HG02763 (cell line): ENCODE results near the gene RBAK.
"Not testable (repeated sequence)": the region's sequence is repeated elsewhere in the genome, so short reads cannot be mapped to it uniquely, and the experiment has no call there.

Experiments used
- ATAC-seq: cut with Tn5 transposase; IDR thresholded peaks from one replicate; pipeline ENCODE4 v1.9.1; 2021; ENCODE audit warnings: mild to moderate bottlenecking, moderate library complexity; ENCODE audit not compliant: unreplicated experiment

The RBAK gene

DNA sequence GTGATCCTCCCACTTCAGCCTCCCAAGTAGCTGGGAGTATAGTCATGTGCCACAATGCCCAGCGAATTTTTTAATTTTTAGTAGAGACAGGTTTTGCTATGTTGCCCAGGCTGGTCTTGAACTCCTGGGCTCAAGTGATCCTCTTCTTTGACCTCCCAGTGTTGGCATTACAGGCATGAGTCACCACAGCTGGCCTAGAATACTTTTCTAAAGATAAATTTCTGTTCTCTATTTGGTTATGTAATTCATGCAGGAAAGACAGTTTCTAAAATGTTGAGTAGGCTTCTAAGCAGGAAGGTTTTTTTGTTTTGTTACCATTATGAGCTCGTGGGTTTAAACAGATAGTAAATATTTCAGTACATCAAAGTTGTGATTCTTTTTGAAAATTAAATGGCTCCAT, 5.0 kb downstream of the RBAK start:
- ATAC-seq: no peak

DNA sequence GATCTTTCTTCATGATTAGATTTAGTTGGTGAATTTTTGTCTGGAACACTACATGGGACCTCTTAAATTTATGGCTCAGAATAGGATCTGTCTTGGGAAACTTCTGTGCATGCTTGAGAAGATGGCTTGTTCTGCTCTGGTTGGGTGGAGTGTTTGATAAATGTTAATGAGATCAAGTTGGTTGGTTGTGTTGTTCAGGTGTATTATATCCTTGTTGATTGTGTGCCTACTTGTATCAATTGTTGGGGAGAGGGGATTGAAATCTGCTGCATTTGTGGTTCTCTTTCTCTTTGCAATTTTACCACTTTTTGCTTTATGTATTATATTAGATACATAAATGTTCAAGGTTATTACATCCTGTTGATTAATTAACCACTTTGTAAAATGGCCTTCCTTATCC, 6.1 kb downstream of the RBAK start:
- not testable (repeated sequence) for ATAC-seq

DNA sequence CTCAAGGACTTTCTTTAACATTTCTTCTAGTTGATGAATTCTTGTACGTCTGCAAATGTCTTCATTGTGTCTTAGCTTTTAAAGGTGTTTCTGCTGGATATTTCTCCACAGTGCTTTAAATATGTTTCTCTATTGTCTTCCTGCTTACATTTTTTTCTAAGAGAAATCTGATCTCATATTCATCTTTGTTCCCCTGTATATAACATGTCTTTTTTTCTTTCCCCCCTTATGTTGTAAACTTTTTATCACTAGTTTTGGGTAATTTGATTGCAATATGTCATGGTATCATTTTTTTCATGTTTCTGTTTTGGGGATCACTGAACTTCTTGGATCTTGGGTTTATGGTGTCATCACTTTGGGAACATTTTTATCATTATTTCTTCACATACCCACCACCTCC, 7.5 kb downstream of the RBAK start:
- no peak for ATAC-seq

DNA sequence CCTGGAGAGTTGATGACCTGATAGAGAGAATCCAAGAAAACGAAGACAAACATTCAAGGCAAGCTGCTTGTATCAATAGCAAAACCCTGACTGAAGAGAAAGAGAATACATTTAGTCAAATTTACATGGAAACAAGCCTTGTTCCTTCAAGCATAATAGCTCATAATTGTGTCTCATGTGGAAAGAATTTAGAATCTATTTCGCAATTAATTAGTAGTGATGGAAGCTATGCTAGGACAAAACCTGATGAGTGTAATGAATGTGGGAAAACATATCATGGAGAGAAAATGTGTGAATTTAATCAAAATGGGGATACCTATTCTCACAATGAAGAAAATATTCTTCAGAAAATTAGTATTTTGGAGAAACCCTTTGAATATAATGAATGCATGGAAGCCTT, 18.0 kb downstream of the RBAK start:
- no peak for ATAC-seq

DNA sequence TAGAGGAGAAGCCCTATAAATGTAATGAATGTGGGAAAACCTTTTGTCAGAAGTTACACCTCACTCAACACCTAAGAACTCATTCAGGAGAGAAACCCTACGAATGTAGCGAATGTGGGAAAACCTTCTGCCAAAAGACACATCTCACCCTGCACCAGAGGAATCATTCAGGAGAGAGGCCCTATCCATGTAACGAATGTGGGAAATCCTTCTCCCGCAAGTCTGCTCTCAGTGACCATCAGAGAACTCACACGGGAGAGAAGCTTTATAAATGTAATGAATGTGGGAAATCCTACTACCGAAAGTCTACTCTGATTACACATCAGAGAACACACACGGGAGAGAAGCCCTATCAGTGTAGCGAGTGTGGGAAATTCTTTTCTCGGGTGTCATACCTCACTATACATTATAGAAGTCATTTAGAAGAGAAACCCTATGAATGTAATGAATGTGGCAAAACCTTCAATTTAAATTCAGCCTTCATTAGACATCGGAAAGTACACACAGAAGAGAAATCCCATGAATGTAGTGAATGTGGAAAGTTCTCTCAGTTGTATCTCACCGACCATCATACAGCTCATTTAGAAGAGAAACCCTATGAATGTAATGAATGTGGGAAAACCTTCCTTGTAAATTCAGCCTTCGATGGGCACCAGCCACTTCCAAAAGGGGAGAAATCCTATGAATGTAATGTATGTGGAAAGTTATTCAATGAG, 18.9 kb downstream of the RBAK start:
- no peak for ATAC-seq

DNA sequence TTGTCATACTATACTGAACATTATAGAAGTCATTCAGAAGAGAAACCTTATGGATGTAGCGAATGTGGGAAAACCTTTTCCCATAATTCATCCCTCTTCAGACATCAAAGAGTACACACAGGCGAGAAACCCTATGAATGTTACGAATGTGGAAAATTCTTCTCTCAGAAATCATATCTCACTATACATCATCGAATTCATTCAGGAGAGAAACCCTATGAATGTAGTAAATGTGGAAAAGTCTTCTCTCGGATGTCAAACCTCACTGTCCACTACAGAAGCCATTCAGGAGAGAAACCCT, 19.4 kb downstream of the RBAK start:
- no peak for ATAC-seq

DNA sequence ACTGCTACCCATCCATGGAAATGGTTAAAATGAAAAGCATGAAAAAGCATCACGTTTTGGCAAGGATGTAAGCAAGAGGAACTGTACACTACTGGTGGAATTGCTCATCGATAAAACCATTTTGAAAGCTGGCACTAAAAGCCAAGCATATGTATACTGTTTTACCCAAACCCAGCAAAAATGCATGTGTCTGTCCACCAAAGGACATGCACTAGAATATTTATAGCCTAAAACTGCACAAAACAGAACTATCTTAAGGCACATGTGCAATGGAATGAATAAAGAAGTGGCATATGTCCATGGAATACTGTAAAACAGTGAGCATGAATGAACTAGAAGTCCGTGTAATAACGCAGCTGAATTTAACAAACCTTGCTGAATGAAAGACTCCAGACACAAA, 22.9 kb downstream of the RBAK start:
- ATAC-seq: no peak

DNA sequence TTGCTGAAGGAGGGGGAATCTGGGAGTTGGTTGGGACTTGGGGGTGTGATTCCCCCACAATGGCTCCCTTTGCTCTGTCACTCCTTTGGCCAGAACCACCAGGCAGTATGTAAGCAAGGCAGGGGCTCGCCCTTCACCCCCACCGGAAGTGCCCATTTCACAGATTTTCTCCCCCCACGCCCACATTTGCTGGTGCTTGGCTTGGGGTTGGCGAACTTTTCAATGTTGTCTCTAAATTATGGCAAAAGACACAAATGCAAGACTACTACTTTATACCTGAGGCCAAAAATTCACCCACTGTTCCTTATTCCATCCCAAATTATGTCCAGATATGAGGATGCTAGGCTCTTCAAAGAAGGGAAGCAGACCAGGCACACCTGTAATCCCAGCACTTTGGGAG, 24.5 kb downstream of the RBAK start:
- ATAC-seq: no peak

DNA sequence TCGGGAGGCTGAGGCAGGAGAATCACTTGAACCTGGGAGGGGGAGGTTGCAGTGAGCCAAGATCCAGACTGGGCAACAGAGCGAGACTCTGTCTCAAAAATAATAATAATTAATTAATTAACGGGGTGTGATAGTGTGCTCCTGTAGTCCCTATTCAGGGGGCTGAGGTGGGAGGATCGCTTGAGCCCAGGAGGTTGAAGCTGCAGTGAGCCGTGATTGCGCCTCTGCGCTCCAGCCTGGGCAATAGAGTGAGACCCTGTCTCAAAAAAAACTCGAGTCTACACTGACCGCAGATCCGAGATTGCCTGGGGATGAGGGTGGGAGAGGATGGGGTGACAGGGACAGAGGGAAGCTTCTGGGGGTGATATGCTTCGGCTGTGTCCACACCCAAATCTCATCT, 29.5 kb downstream of the RBAK start:
- not testable (repeated sequence) for ATAC-seq

DNA sequence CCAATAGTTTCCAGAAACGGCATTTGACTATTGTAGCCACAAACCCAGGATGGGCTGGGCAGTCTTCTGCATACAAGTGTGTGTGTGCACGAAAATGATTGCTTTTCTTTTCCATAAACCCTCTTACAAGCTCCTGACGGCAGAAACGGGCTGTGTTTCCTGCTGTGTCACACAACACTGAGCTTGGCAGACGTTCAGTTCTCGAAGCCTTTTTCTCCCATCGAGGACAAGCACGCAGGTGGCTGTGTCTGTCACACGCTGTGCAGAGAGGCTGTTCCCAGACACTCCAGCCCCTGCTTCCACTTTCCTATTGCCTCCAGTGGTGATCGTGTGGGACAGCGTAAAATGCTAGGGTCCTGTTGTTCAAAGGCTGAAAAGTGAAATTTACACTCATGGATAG, 32.1 kb downstream of the RBAK start:
- no peak for ATAC-seq

DNA sequence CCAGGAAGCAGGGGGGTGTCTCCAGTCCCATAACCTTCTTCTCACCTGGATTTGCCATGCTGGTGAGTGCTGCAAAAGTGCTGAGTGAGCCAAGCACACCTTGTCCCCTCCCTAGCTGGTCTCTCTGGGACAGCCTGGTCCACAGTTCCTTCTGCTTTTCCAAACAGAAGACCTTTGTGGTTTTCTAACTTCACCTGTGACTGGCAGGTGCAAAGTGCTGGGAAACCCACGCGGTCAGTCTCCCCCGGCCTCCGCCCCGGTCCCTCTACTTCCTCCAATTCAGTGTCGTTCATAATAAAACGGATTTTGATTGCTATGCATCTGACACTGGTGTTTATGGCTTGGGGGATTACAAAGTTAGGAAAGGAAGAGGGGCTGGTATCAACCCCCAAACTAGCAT, 37.1 kb downstream of the RBAK start:
- ATAC-seq: no peak

DNA sequence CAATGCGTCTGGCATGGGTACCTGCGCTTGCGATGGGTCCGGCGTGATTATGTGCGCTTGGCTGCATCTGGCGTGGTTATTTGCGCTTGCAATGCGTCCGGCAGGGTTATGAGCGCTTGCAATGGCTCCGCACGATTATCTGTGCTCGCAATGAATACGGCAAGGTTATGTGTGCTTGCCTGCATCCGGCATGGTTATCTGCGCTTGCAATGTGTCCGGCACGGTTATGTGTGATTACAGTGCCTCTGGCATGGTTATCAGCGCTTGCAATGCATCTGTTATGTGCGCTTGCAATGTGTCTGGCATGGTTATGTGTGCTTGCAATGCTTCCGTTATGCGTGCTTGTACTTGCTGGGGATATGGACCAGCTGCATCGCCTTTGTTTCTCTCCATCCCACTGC, 37.7 kb downstream of the RBAK start:
- no peak for ATAC-seq

DNA sequence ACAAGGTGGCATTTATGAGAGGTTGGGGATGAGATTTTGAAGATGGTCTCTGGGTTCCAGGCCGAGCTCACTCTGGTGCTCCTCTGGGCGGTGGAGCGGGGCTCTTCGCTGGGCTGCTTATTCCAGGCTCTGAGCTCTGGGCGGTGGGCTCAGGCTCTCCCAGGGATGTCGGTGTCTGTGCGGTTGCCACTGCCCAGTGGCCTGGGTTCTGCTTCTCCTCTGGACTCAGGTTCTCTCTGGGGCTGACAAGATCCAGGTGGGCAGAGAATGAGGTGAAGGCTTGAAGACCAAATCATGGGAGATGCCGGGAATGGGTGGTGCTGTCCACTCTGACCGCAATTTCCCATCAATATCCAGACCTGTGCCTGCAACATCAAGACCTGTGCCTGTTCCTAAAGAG, 40.6 kb downstream of the RBAK start:
- ATAC-seq: no peak

DNA sequence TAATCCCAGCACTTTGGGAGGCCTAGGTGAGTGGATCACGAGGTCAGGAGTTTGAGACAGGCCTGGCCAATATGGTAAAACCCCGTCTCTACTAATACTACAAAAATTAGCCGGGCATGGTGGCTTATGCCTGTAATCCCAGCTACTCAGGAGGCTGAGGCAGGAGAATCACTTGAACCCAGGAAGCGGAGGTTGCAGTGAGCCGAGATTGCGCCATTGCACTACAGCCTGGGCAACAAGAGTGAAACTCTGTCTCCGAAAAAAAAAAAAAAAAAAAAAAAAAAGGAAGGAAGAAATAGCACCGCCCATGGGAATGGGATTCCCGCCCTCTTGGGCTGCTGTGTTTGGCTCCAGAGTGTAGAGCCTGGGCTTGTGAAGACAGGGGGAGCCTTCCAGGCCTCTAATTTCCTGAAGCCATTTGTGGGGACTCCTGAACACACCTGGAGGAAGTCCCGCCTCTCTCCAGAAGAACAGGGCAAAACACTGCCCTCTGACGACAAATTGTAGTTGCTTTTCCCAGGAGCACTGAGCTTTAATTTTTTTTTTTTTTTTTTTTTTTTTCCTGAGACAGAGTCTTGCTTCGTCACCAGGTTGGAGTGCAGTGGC, 42.7 kb downstream of the RBAK start:
- not testable (repeated sequence) for ATAC-seq

DNA sequence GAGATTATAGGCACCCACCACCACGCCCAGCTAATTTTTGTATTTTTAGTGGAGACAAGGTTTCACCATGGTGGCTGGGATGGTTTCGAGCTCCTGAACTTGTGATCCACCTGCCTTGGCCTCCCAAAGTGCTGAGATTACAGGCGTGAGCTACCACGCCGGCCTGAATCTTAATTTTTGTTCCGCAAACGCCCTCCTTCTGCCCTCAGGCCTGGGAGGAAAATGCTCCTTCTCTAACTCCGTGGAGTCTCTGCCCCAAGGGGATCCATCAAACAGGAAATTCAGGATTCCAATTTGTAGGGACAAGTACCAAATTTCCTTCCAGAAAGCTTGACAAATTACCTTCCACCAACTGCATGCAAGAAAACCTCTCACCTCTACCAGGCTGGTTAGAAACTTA, 43.2 kb downstream of the RBAK start:
- ATAC-seq: no peak

DNA sequence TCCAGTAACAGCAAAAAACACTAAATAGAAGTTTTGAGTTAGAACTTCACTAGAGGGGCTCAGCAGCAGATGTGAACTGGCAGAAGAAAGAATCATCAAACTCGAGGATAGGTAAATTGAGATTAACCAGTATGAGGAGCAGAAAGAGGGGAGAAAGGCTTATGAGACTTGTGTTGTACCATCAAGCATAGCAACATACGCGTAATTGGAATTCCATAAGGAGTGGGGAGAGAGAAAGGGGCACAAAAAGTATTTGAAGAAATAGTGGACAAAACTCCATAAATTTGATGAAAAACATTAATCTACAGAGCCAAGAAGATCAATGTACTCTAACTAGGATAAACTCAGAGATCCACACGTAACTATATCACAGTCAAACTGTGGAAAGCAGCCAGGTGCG, 48.3 kb downstream of the RBAK start:
- ATAC-seq: no peak

DNA sequence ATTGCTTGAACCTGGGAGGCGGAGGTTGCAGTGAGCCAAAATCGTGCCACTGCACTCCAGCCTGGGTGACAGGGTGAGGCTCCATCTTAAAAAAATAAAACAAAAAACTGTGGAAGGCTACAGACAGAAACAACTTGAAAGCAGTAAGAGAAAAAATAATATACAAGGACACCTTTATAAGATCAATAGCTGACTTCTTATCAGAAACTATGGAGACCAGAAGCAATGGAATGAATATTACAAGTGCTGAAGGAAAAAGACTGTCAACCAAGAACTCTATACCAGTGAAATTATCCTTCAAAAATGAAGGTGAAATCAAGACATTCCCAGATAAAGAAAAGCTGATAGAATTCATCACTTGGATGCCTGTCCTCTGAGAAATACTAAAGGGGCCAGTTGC, 49.0 kb downstream of the RBAK start:
- no peak for ATAC-seq

DNA sequence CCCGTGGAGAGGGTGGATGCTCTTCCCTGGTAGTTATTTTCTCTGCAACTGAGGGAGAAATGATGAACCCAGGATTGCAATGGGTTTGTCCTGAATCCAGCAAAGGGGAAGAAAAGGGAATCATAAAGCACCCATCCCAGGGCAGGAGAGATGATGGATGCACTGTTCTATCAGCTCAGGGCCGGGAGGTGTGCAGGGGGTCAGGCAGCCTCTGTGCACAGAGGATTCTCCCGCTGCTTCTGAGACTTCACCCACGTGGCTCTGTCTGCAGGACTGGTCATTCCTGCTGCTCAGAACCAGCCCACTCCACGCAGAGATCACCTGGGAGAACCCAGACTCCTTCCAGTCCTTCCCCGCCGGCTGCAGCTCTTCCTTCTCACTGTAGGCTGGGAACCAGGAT, 70.7 kb downstream of the RBAK start:
- no peak for ATAC-seq

DNA sequence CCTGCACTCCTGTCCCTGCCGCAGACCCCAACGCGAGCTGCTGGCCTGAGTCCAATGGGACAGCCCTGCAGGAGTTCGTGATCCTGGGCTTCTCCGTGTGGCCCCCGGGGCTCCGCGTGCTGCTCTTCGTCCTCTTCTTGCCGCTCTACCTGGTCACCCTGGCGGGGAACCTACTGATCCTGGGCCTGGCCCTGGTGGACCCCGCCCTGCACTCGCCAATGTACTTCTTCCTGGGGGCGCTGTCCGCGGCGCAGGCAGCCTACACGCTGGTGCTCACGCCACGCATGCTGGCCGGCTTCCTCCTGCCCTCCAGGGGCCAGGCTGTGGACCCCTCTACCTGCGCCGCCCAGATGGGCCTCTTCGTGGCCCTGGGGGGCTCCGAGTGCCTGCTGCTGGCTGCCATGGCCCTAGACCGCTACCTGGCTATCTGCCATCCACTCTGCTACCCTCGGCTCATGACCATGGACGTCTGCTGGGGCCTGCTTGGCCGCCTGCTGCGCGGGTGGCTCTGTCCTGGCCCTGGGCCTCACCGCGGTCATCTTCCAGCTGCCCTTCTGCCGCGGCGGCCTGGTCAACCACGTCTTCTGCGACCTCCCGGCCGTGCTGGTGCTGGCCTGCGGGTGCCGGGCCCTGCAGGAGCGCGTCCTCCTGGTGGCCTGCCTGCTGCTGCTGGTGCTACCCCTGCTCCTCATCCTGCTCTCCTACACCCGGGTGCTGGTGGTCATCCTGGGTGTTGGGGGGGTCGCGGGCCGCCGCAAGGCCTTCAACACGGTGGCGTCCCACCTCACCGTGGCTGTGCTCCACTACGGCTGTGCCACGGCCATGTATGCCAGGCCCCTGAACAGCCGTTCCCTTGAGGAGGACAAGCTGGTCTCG, 71.7 kb downstream of the RBAK start:
- no peak for ATAC-seq
